Mesenchymal stem cell (in vitro differentiated cells and primary cell): ENCODE data around the gene C1orf167. TPM values are rescaled to one million over a fixed set of nuclear protein-coding genes. Genes with fewer than 3 reads are reported as not detected.

ENCODE experiments used
- DNase-seq: peaks from one replicate; pipeline ENCODE4 v3.0.0-alpha.2; 2013
- H2AFZ ChIP-seq: one replicate; pipeline ENCODE4 v1.6.1; 2013; ENCODE audit warnings: low read depth, mild to moderate bottlenecking, control low read depth, inconsistent platforms, low read length, moderate library complexity
- H2AK5ac ChIP-seq: 2 replicates; pipeline ENCODE4 v1.6.1; 2013; ENCODE audit warnings: low read length, moderate library complexity, mild to moderate bottlenecking, inconsistent platforms; ENCODE audit not compliant: severe bottlenecking
- H2BK120ac ChIP-seq: one replicate; pipeline ENCODE4 v1.6.1; 2013; ENCODE audit warnings: low read depth, mild to moderate bottlenecking, inconsistent platforms, low read length, moderate library complexity
- H2BK12ac ChIP-seq, 2 experiments: one replicate each; pipeline ENCODE4 v1.6.1; 2013; ENCODE audit warnings: inconsistent platforms in 2 of 2, low read length in 2 of 2, mild to moderate bottlenecking in 2 of 2, moderate library complexity in 2 of 2, control low read depth in 1 of 2
- H2BK15ac ChIP-seq: one replicate; pipeline ENCODE4 v1.6.1; 2013; ENCODE audit warnings: mild to moderate bottlenecking, low read depth, inconsistent platforms; ENCODE audit not compliant: poor library complexity, severe bottlenecking
- H2BK5ac ChIP-seq: 2 replicates; pipeline ENCODE4 v1.6.1; 2013; ENCODE audit warnings: low read depth, mild to moderate bottlenecking, low read length, control low read depth, inconsistent platforms; ENCODE audit not compliant: poor library complexity, severe bottlenecking
- H3K14ac ChIP-seq, 2 experiments: one replicate each; pipeline ENCODE4 v1.6.1; 2013; ENCODE audit warnings: inconsistent platforms in 2 of 2, low read length in 2 of 2, control low read depth in 1 of 2, mild to moderate bottlenecking in 1 of 2, moderate library complexity in 1 of 2
- H3K18ac ChIP-seq, 2 experiments: one replicate each; pipeline ENCODE4 v1.6.1; 2013; ENCODE audit warnings: inconsistent platforms in 2 of 2, low read length in 2 of 2, control low read depth in 1 of 2, low read depth in 1 of 2, mild to moderate bottlenecking in 1 of 2
- H3K23ac ChIP-seq, 2 experiments: one replicate each; pipeline ENCODE4 v1.6.1; 2013; ENCODE audit warnings: inconsistent platforms in 2 of 2, low read length in 2 of 2, mild to moderate bottlenecking in 2 of 2, moderate library complexity in 2 of 2, control low read depth in 1 of 2
- H3K27ac ChIP-seq: 2 replicates; pipeline ENCODE4 v1.5.1; 2013; ENCODE audit warnings: mild to moderate bottlenecking, moderate library complexity, low read length, control low read depth, inconsistent platforms; ENCODE audit not compliant: poor library complexity, severe bottlenecking
- H3K27me3 ChIP-seq, 2 experiments: 2 replicates each; pipeline versions ENCODE4 v1.6.1 to v1.7.0; 2013; ENCODE audit warnings: low read length in 2 of 2, mild to moderate bottlenecking in 2 of 2, moderate library complexity in 2 of 2, control low read depth in 1 of 2, inconsistent platforms in 1 of 2; ENCODE audit not compliant: control insufficient read depth in 1 of 2, insufficient read depth in 1 of 2
- H3K36me3 ChIP-seq, 2 experiments: 2 replicates each; pipeline versions ENCODE4 v1.6.1 to v1.7.0; 2013; ENCODE audit warnings: low read length in 2 of 2, control low read depth in 1 of 2, inconsistent platforms in 1 of 2, low read depth in 1 of 2, mild to moderate bottlenecking in 1 of 2; ENCODE audit not compliant: insufficient read depth in 2 of 2, control insufficient read depth in 1 of 2
- H3K4ac ChIP-seq, 2 experiments: one replicate each; pipeline ENCODE4 v1.6.1; 2013; ENCODE audit warnings: inconsistent platforms in 2 of 2, low read length in 2 of 2, mild to moderate bottlenecking in 2 of 2, moderate library complexity in 2 of 2, control low read depth in 1 of 2, low read depth in 1 of 2
- H3K4me1 ChIP-seq: 2 replicates; pipeline ENCODE4 v1.6.1; 2013; ENCODE audit warnings: low read depth, low read length, control low read depth; ENCODE audit not compliant: control insufficient read depth, insufficient read depth
- H3K4me2 ChIP-seq: 2 replicates; pipeline ENCODE4 v1.6.1; 2013; ENCODE audit warnings: low read length, mild to moderate bottlenecking, inconsistent platforms; ENCODE audit not compliant: poor library complexity, severe bottlenecking
- H3K4me3 ChIP-seq, 2 experiments: 2 replicates each; pipeline versions ENCODE4 v1.5.1 to v1.7.0; 2013; ENCODE audit warnings: low read length in 2 of 2, mild to moderate bottlenecking in 2 of 2, control low read depth in 1 of 2, low read depth in 1 of 2; ENCODE audit not compliant: insufficient read depth in 1 of 2
- H3K79me1 ChIP-seq: replicated peaks from 2 replicates; pipeline ENCODE4 v1.6.1; 2013; ENCODE audit warnings: mild to moderate bottlenecking, control low read depth, low read length, inconsistent platforms; ENCODE audit not compliant: poor library complexity, severe bottlenecking
- H3K9ac ChIP-seq: 2 replicates; pipeline ENCODE4 v1.7.0; 2013; ENCODE audit warnings: mild to moderate bottlenecking, low read length, moderate library complexity
- H3K9me3 ChIP-seq: 2 replicates; pipeline ENCODE4 v1.7.0; 2013; ENCODE audit warnings: mild to moderate bottlenecking, low read length; ENCODE audit not compliant: control insufficient read depth
- H4K8ac ChIP-seq: one replicate; pipeline ENCODE4 v1.6.1; 2013; ENCODE audit warnings: inconsistent platforms, mild to moderate bottlenecking, low read length, moderate library complexity
- H4K91ac ChIP-seq: one replicate; pipeline ENCODE4 v1.6.1; 2013; ENCODE audit warnings: mild to moderate bottlenecking, low read length, inconsistent platforms
- WGBS: methylation state at CpG from one replicate; pipeline ENCODE4 v1.1.7; 2013; ENCODE audit warnings: mixed read lengths; 5-methylcytosine and 5-hydroxymethylcytosine counted together
- polyA plus RNA-seq, 2 experiments: library from polyadenylated mRNA; stranded (reverse); fragments of 200-250 nt; gene quantifications; one replicate each; pipeline ENCODE4 v1.2.3, GENCODE V29; 2013

Gene C1orf167
- polyA plus RNA-seq (2013, experiment 1 of 2), result 0.36 TPM
- polyA plus RNA-seq (2013, experiment 2 of 2), result 0.19 TPM

GRCh38 chr1:11761988-11762406, at the start of gene C1orf167:
TSS of gene C1orf167 (plus strand) at chr1:11762193. CDS start at chr1:11764401, 2,208 bp downstream.
- Histone ChIP-seq H3K23ac (peak within 1 kb of the TSS in 1 of 2 experiments; percentile 41), H3K4ac (no peak within 1 kb of the TSS), H2BK12ac (no peak within 1 kb of the TSS), H4K91ac (no peak within 1 kb of the TSS), H3K27ac (no peak within 1 kb of the TSS), H2AK5ac (no peak within 1 kb of the TSS), H3K4me3 (no peak within 1 kb of the TSS), H2BK120ac (no peak within 1 kb of the TSS), H2AFZ (no peak within 1 kb of the TSS), H4K8ac (no peak within 1 kb of the TSS), H3K4me1 (peaks cover 5% of the 10 kb centered on the region), H2BK5ac (no peak within 1 kb of the TSS), H2BK15ac (peak within 1 kb of the TSS; percentile 16), H3K36me3 (peaks cover 0 to 2% of the 10 kb centered on the region in 2 experiments), H3K9ac (no peak within 1 kb of the TSS), H3K18ac (no peak within 1 kb of the TSS), H3K27me3 (peaks cover 31 to 42% of the 10 kb centered on the region in 2 experiments), H3K9me3 (peaks cover 4% of the 10 kb centered on the region), H3K4me2 (no peak within 1 kb of the TSS), H3K14ac (peak within 1 kb of the TSS in 1 of 2 experiments; percentile 4), H3K79me1 (no peaks in the 10 kb centered on the region)
- DNase-seq, result no peak
- 7% methylated on average over 28 of the region's 29 CpGs for WGBS

DNA sequence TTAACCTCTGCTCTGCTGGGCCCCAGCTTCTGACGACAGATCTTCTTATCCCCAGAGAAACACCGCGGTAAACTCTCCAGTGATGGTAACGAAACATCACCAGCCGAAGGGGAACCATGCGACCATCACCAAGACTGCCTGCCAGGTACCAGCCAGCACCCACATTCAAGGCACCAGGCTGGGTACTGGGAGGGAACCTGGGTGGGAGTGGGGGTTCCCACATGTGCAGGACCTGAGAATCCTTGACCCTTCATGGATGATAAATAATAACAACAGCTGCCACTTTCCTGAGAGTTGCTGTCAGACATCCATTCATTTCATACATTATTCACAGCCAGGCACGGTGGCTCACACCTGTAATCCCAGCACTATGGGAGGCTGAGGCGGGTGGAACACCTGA, 49.7 kb upstream of the C1orf167 start:
- Histone ChIP-seq H2AK5ac (no peak overlapping the region), H3K27ac (no peak overlapping the region), H3K4me2 (no peak overlapping the region), H3K23ac (no peak overlapping the region), H3K4ac (no peak overlapping the region), H3K4me3 (no peak overlapping the region), H3K27me3 (peaks cover 34 to 82% of the 10 kb centered on the region in 2 experiments), H3K79me1 (no peaks in the 10 kb centered on the region), H2BK15ac (no peak overlapping the region), H3K9ac (no peak overlapping the region), H3K9me3 (no peaks in the 10 kb centered on the region), H2BK12ac (no peak overlapping the region), H2AFZ (no peak overlapping the region), H3K36me3 (no peaks in the 10 kb centered on the region), H3K18ac (no peak overlapping the region), H2BK120ac (no peak overlapping the region), H2BK5ac (no peak overlapping the region), H4K8ac (no peak overlapping the region), H3K4me1 (no peaks in the 10 kb centered on the region), H4K91ac (no peak overlapping the region), H3K14ac (no peak overlapping the region)
- DNase-seq, result no peak
- WGBS, result 93% methylated on average over 8 of the region's 8 CpGs

DNA sequence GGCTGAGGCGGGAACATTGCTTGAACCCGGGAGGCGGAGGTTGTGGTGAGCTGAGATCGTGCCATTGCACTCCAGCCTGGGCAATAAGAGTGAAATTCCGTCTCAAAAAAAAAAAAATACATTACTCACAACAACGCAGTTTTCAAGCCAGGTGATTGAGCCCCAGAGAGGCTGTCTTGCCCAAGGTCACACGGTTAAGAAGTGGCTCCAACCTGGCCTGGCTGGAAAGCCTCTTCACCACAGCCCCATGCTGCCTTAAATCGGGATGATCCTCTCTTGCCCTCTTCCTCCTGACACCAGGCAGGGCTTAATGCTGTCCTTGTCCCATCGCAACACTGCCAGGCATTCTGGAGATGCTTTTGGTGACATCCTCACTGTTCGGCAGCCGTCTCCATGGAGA, 48.9 kb upstream of the C1orf167 start:
- H3K4ac ChIP-seq, result no peak overlapping the region
- no peaks in the 10 kb centered on the region for H3K36me3 ChIP-seq
- H3K18ac ChIP-seq, result no peak overlapping the region
- WGBS, result 88% methylated on average over 10 of the region's 11 CpGs
- no peak overlapping the region for H2AFZ ChIP-seq
- no peak overlapping the region for H3K4me2 ChIP-seq
- H2BK120ac ChIP-seq, result no peak overlapping the region
- no peak overlapping the region for H3K27ac ChIP-seq
- no peaks in the 10 kb centered on the region for H3K4me1 ChIP-seq
- no peak overlapping the region for H3K4me3 ChIP-seq
- H2BK15ac ChIP-seq, result no peak overlapping the region
- H4K8ac ChIP-seq, result no peak overlapping the region
- no peaks in the 10 kb centered on the region for H3K9me3 ChIP-seq
- no peak overlapping the region for H2BK12ac ChIP-seq
- peaks cover 27 to 74% of the 10 kb centered on the region in 2 experiments for H3K27me3 ChIP-seq
- H3K9ac ChIP-seq, result no peak overlapping the region
- H2BK5ac ChIP-seq, result no peak overlapping the region
- H2AK5ac ChIP-seq, result no peak overlapping the region
- H3K14ac ChIP-seq, result no peak overlapping the region
- H3K79me1 ChIP-seq, result no peaks in the 10 kb centered on the region
- H3K23ac ChIP-seq, result no peak overlapping the region
- no peak overlapping the region for H4K91ac ChIP-seq
- DNase-seq, result no peak

GRCh38 chr1:11714831-11715575, 47.0 kb upstream of the C1orf167 start:
- H2BK15ac ChIP-seq, result no peak overlapping the region
- H3K4me3 ChIP-seq, result no peak overlapping the region
- no peak overlapping the region for H2AFZ ChIP-seq
- peaks cover 36 to 74% of the 10 kb centered on the region in 2 experiments for H3K27me3 ChIP-seq
- peaks cover 3% of the 10 kb centered on the region for H3K4me1 ChIP-seq
- no peak overlapping the region for H3K27ac ChIP-seq
- H3K23ac ChIP-seq, result no peak overlapping the region
- no peaks in the 10 kb centered on the region for H3K36me3 ChIP-seq
- H3K9me3 ChIP-seq, result no peaks in the 10 kb centered on the region
- H2AK5ac ChIP-seq, result no peak overlapping the region
- no peak overlapping the region for H3K9ac ChIP-seq
- no peak for DNase-seq
- no peak overlapping the region for H4K91ac ChIP-seq
- H2BK5ac ChIP-seq, result no peak overlapping the region
- no peaks in the 10 kb centered on the region for H3K79me1 ChIP-seq
- no peak overlapping the region for H3K4me2 ChIP-seq
- WGBS, result 91% methylated on average over 23 of the region's 24 CpGs
- H3K18ac ChIP-seq, result no peak overlapping the region
- no peak overlapping the region for H2BK120ac ChIP-seq
- H3K14ac ChIP-seq, result no peak overlapping the region
- H4K8ac ChIP-seq, result no peak overlapping the region
- no peak overlapping the region for H3K4ac ChIP-seq
- H2BK12ac ChIP-seq, result no peak overlapping the region
